GM12891 (cell line): ENCODE results near the gene COX7A2. TPM values are rescaled to one million over a fixed set of nuclear protein-coding genes. Genes with fewer than 3 reads are reported as not detected.

ENCODE experiments used
- DNase-seq: peaks from one replicate; pipeline ENCODE4 v3.0.0; 2011; ENCODE audit warnings: low spot score; ENCODE audit not compliant: insufficient read length
- FAIRE-seq: peaks from 2 replicates; lab custom pipeline; 2011; peaks lifted over from hg19 to GRCh38; lab: Jason Lieb, UNC
- PAX5 ChIP-seq: IDR thresholded peaks from 2 replicates; pipeline ENCODE4 v1.6.1; 2011; ENCODE audit warnings: low read length, moderate library complexity, mild to moderate bottlenecking; ENCODE audit not compliant: insufficient read depth, severe bottlenecking
- POLR2A ChIP-seq: IDR thresholded peaks from 2 replicates; pipeline ENCODE4 v1.6.1; 2011; ENCODE audit warnings: low read depth, low read length, control low read depth
- POLR2AphosphoS5 ChIP-seq: IDR thresholded peaks from 2 replicates; pipeline ENCODE4 v1.6.1; 2011; ENCODE audit warnings: low read depth, low read length, control low read depth
- POU2F2 ChIP-seq: IDR thresholded peaks from 2 replicates; pipeline ENCODE4 v1.6.1; 2011; ENCODE audit warnings: low read depth, mild to moderate bottlenecking, control low read depth, low read length, moderate library complexity
- SPI1 ChIP-seq: IDR thresholded peaks from 2 replicates; pipeline ENCODE4 v1.6.1; 2011; ENCODE audit warnings: low read depth, low read length, control low read depth
- TAF1 ChIP-seq: IDR thresholded peaks from 2 replicates; pipeline ENCODE4 v1.6.1; 2011; ENCODE audit warnings: low read depth, low read length, control low read depth
- polyA plus RNA-seq: library from polyadenylated mRNA; unstranded; fragments of >200 nt; gene quantifications from one replicate; pipeline ENCODE4 v1.2.1, GENCODE V29; 2012; ENCODE audit warnings: low read depth, missing spikeins, inconsistent platforms; ENCODE audit not compliant: missing spikeins

COX7A2 gene, protein sequence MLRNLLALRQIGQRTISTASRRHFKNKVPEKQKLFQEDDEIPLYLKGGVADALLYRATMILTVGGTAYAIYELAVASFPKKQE
- 391 TPM for polyA plus RNA-seq

- TF ChIP-seq PAX5 (peak; percentile 29), POLR2AphosphoS5 (peak; percentile 97), SPI1 (peak; percentile 80), POU2F2 (peak; percentile 97), TAF1 (peak; percentile 90; the same call in 1 of the 2 replicates), POLR2A (peak; percentile 97)
- DNase-seq: peak; percentile 27
- peak; percentile 99 for FAIRE-seq
These were observed at the start of gene COX7A2 for GRCh38 chr6:75243333-75244062. COX7A2 (minus strand) TSS chr6:75243801; CDS start chr6:75243734, 67 bp downstream.

DNA sequence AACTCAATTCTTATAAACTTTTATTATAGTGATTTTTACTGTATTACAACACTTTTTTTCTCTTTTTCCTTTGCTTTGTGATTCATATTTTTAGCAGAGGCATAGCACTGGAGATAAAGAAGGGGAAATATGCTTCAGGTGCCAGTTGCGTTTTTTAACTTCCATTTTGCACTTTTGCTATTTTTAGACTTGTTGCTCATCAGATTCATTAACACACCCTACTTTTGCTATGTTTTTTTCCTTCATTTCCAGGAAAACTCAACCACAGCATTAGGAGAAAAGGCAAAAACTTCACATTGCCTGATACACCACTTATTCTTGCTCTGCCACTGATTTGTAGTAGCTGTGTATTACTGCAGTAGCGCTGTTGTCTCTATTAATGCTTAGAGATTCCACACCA lies 49.0 kb upstream of the COX7A2 start:
- TF ChIP-seq PAX5 (no peak), SPI1 (no peak), TAF1 (no peak), POLR2A (no peak), POLR2AphosphoS5 (no peak), POU2F2 (no peak)
- FAIRE-seq (no peak), DNase-seq (no peak)

GRCh38 chr6:75291744-75292143 lies 48.1 kb upstream of the COX7A2 start:
- no peak for FAIRE-seq
- TF ChIP-seq PAX5 (no peak), POU2F2 (no peak), POLR2AphosphoS5 (no peak), POLR2A (no peak), SPI1 (no peak), TAF1 (no peak)

GRCh38 chr6:75291331-75291730 lies 47.7 kb upstream of the COX7A2 start:
- FAIRE-seq (no peak), DNase-seq (no peak)
- TF ChIP-seq SPI1 (no peak), TAF1 (no peak), PAX5 (no peak), POLR2A (no peak), POU2F2 (no peak), POLR2AphosphoS5 (no peak)

More at GRCh38 chr6:75291744-75292143, 48.1 kb upstream of the COX7A2 start:
- no peak for DNase-seq

GRCh38 chr6:75290136-75290945 lies 46.7 kb upstream of the COX7A2 start:
- DNase-seq: no peak
- TF ChIP-seq SPI1 (no peak), PAX5 (no peak), POU2F2 (no peak), POLR2AphosphoS5 (no peak), TAF1 (no peak), POLR2A (no peak)
- no peak for FAIRE-seq

- DNase-seq: no peak
- no peak for FAIRE-seq
- TF ChIP-seq TAF1 (no peak), POLR2AphosphoS5 (no peak), PAX5 (no peak), POU2F2 (no peak), POLR2A (no peak), SPI1 (no peak)
These were observed 44.4 kb upstream of the COX7A2 start for GRCh38 chr6:75288023-75288422.

- TF ChIP-seq POLR2AphosphoS5 (no peak), SPI1 (no peak), TAF1 (no peak), POLR2A (no peak), PAX5 (no peak), POU2F2 (no peak)
- no peak for DNase-seq
- no peak for FAIRE-seq
These were observed 43.8 kb upstream of the COX7A2 start for GRCh38 chr6:75287424-75287823.

- TF ChIP-seq PAX5: no peak
- TF ChIP-seq SPI1: no peak
- no peak for TF ChIP-seq POU2F2
- TF ChIP-seq POLR2AphosphoS5: no peak
- no peak for TF ChIP-seq TAF1
- TF ChIP-seq POLR2A: no peak
- FAIRE-seq: no peak
- DNase-seq: no peak
These were observed 43.4 kb upstream of the COX7A2 start for GRCh38 chr6:75286955-75287354.

- DNase-seq (no peak), FAIRE-seq (no peak)
- TF ChIP-seq POLR2A (no peak), TAF1 (no peak), SPI1 (peak; percentile 78), POU2F2 (no peak)
These were observed 41.7 kb upstream of the COX7A2 start for GRCh38 chr6:75285283-75285639.
